SK-N-MC (cell line): ENCODE measurements around the gene SPTBN2.

Experiments used
- EZH2 ChIP-seq: fragments of 200-600 bp; sonication (generic); IDR thresholded peaks from one replicate; pipeline ENCODE4 v1.6.1; 2017; ENCODE audit warnings: antibody characterized with exemption
- FOXP2 ChIP-seq: optimal IDR thresholded peaks from 2 replicates; pipeline ENCODE3; 2011; ENCODE audit warnings: mild to moderate bottlenecking, moderate library complexity; ENCODE audit not compliant: insufficient read depth; ENCODE audit errors: extremely low read length, control extremely low read depth
- POLR2AphosphoS5 ChIP-seq: IDR thresholded peaks from 2 replicates; pipeline ENCODE4 v1.6.1; 2012; ENCODE audit warnings: mild to moderate bottlenecking, low read depth, low read length, borderline replicate concordance

GRCh38 chr11:66706989-66707388 lies 22.0 kb downstream of the SPTBN2 start:
- TF ChIP-seq POLR2AphosphoS5, result no peak
- TF ChIP-seq EZH2, result no peak
- no peak for TF ChIP-seq FOXP2
